Lower lobe of right lung (tissue), 2 donors: ENCODE data around the gene FBXO9. TPM values are rescaled to one million over a fixed set of nuclear protein-coding genes. Genes with fewer than 3 reads are reported as not detected.

Experiments used
- ATAC-seq, 2 donors: fragments of 200-7000 bp; cut with Tn5 transposase; one replicate each; pipeline ENCODE4 v1.9.1; 2020 to 2022; ENCODE audit warnings: mild to moderate bottlenecking in 2 of 2, moderate library complexity in 2 of 2
- DNase-seq: peaks from one replicate; pipeline ENCODE4 v3.0.0-alpha.2; 2020
- H3K27ac ChIP-seq: fragments of 200-600 bp; one replicate; pipeline ENCODE4 v1.8.0; 2022
- H3K27me3 ChIP-seq: fragments of 200-600 bp; one replicate; pipeline ENCODE4 v1.8.0; 2022; ENCODE audit warnings: low read depth
- H3K36me3 ChIP-seq: fragments of 200-600 bp; one replicate; pipeline ENCODE4 v1.8.0; 2022; ENCODE audit warnings: mild to moderate bottlenecking
- H3K4me1 ChIP-seq: fragments of 200-600 bp; one replicate; pipeline ENCODE4 v1.8.0; 2022
- H3K4me3 ChIP-seq: fragments of 200-600 bp; one replicate; pipeline ENCODE4 v1.8.0; 2022; ENCODE audit warnings: mild to moderate bottlenecking
- H3K9me3 ChIP-seq: fragments of 200-600 bp; one replicate; pipeline ENCODE4 v1.8.0; 2022
- intact Hi-C: fragments of 100-400 bp; cut with DNase I; formaldehyde crosslinking; loops from one replicate; pipeline ENCODE4 v1.11.0; 2022
- total RNA-seq: library from RNA; stranded (reverse); fragmentation: NEBNext Ultra II Directional; extraction: Animal tissue kit (Norgen Biotek cat#: 25700); gene quantifications from one replicate; pipeline ENCODE4 v1.2.1, GENCODE V29; 2021
- TF ChIP-seq, protein P1 (sequence below): fragments of 200-600 bp; IDR thresholded peaks from one replicate; pipeline ENCODE4 v1.8.0; 2022; ENCODE audit warnings: antibody characterized with exemption, mild to moderate bottlenecking
- donor health status: DM: no; HTN: yes; CAD: no; lungs with severe emphysema.

Gene FBXO9
- total RNA-seq, 1 donor from 2014 or later = 112 TPM

- peaks cover 36% of the 10 kb centered on the region for H3K36me3 ChIP-seq
- TF ChIP-seq, protein P1, sequence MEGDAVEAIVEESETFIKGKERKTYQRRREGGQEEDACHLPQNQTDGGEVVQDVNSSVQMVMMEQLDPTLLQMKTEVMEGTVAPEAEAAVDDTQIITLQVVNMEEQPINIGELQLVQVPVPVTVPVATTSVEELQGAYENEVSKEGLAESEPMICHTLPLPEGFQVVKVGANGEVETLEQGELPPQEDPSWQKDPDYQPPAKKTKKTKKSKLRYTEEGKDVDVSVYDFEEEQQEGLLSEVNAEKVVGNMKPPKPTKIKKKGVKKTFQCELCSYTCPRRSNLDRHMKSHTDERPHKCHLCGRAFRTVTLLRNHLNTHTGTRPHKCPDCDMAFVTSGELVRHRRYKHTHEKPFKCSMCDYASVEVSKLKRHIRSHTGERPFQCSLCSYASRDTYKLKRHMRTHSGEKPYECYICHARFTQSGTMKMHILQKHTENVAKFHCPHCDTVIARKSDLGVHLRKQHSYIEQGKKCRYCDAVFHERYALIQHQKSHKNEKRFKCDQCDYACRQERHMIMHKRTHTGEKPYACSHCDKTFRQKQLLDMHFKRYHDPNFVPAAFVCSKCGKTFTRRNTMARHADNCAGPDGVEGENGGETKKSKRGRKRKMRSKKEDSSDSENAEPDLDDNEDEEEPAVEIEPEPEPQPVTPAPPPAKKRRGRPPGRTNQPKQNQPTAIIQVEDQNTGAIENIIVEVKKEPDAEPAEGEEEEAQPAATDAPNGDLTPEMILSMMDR = no peak
- intact Hi-C loops = no loop called here
These were observed 39.7 kb downstream of the FBXO9 start for GRCh38 chr6:53104916-53105315.

DNA sequence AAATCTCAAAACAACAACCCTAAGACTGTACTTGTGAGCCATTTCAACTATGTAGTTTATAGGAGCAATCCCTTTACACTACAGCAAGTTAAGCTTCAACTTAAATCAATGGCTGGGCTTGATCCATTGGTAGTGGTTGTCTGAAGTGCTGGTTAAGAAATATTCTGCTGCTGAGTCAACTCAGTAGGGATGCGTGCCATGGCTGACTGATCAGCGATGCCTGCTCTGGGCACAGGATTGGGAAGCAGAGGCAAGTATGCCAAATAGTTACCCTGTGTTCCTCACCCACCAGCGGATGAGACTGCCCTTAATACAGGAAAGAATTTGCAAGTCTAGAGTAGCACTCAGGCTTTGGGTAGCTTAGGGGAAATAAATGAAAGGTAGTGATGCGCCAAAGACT, 41.9 kb downstream of the FBXO9 start:
- Histone ChIP-seq H3K27me3 (no peaks in the 10 kb centered on the region), H3K27ac (no peak overlapping the region), H3K4me3 (no peak overlapping the region), H3K9me3 (no peaks in the 10 kb centered on the region), H3K4me1 (no peaks in the 10 kb centered on the region), H3K36me3 (peaks cover 15% of the 10 kb centered on the region)
- DNase-seq (no peak), ATAC-seq (no peak)
- TF ChIP-seq, protein P1 = no peak
- intact Hi-C loops = no loop called here

More at GRCh38 chr6:53104916-53105315, 39.7 kb downstream of the FBXO9 start:
- Histone ChIP-seq H3K27ac (no peak overlapping the region), H3K27me3 (no peaks in the 10 kb centered on the region), H3K9me3 (no peaks in the 10 kb centered on the region), H3K4me3 (no peak overlapping the region), H3K4me1 (no peaks in the 10 kb centered on the region)
- no peak for DNase-seq
- no peak for ATAC-seq

DNA sequence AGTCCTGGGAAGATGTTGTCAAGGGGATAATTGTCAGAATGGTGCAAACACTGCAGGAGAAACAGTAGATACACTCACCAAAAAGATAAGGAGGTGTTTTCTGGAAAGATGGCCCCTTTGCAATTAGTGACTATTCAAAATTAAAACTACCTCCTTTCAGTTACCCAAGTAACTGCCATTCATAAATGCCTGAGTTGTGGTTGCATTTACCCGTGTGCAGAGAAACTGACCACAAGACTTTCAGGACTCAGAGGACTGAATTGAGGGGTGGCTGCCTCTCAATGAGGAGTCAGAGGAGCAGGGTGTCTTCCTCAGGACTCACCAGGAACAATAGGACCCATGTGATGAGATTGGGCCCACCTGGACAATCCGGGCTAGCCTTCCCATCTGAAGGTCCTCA, 44.4 kb downstream of the FBXO9 start:
- ATAC-seq (no peak), DNase-seq (no peak)
- Histone ChIP-seq H3K9me3 (no peaks in the 10 kb centered on the region), H3K27ac (no peak overlapping the region), H3K27me3 (no peaks in the 10 kb centered on the region), H3K4me1 (peaks cover 5% of the 10 kb centered on the region), H3K36me3 (no peaks in the 10 kb centered on the region), H3K4me3 (no peak overlapping the region)
- intact Hi-C loops = no loop called here
- TF ChIP-seq, protein P1 = no peak

- TF ChIP-seq, protein P1 = no peak
- Histone ChIP-seq H3K27ac (no peak overlapping the region), H3K4me1 (peaks cover 5% of the 10 kb centered on the region), H3K27me3 (no peaks in the 10 kb centered on the region), H3K36me3 (no peaks in the 10 kb centered on the region), H3K4me3 (no peak overlapping the region), H3K9me3 (no peaks in the 10 kb centered on the region)
- intact Hi-C loops = no loop called here
- no peak for DNase-seq
- ATAC-seq = no peak
These were observed 46.7 kb downstream of the FBXO9 start for GRCh38 chr6:53111865-53112264.

DNA sequence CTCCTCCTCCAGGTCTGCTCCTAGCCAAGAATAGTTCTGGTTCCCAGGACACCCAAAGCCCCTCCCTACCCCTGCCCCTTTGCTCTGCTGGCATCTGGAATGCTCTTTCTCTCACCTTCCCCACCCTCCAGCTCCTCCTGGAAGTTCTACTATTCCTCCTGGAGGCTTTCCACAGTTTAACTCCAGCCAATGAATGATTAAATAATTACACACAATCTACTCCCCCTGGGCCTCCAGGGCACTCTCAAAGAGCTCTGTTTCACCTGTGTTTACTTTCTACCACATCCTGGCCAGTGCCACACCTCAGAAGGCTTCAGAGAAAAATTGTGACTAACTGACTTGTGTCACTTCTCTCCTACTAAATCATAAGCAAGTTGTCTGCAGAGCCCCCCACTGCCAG, 47.2 kb downstream of the FBXO9 start:
- no peaks in the 10 kb centered on the region for H3K36me3 ChIP-seq
- no peaks in the 10 kb centered on the region for H3K27me3 ChIP-seq
- no peaks in the 10 kb centered on the region for H3K9me3 ChIP-seq
- TF ChIP-seq, protein P1 = no peak
- peaks cover 5% of the 10 kb centered on the region for H3K4me1 ChIP-seq
- peak overlapping the region; percentile 62 for H3K27ac ChIP-seq
- peak; percentile 90 to 92 for ATAC-seq
- peak; percentile 46 for DNase-seq
- intact Hi-C loops = no loop called here
- H3K4me3 ChIP-seq = no peak overlapping the region

GRCh38 chr6:53112871-53113270, 47.7 kb downstream of the FBXO9 start:
- DNase-seq (no peak), ATAC-seq (peak; percentile 6 to 19)
- H3K9me3 ChIP-seq = no peaks in the 10 kb centered on the region
- no peaks in the 10 kb centered on the region for H3K36me3 ChIP-seq
- H3K27ac ChIP-seq = peak overlapping the region; percentile 62
- no peak overlapping the region for H3K4me3 ChIP-seq
- TF ChIP-seq, protein P1 = no peak
- intact Hi-C loops = no loop called here
- H3K27me3 ChIP-seq = no peaks in the 10 kb centered on the region
- peaks cover 5% of the 10 kb centered on the region for H3K4me1 ChIP-seq
